ENCODE data around the gene JAZF1. TPM values are rescaled to one million over a fixed set of nuclear protein-coding genes. Genes with fewer than 3 reads are reported as not detected.
"Not testable (repeated sequence)": the region's sequence is repeated elsewhere in the genome, so short reads cannot be mapped to it uniquely, and the experiment has no call there.

JAZF1 gene
- total RNA-seq, 8 experiments from 2014 or later = 6.5 to 68.8 (median 17.6) TPM

DNA sequence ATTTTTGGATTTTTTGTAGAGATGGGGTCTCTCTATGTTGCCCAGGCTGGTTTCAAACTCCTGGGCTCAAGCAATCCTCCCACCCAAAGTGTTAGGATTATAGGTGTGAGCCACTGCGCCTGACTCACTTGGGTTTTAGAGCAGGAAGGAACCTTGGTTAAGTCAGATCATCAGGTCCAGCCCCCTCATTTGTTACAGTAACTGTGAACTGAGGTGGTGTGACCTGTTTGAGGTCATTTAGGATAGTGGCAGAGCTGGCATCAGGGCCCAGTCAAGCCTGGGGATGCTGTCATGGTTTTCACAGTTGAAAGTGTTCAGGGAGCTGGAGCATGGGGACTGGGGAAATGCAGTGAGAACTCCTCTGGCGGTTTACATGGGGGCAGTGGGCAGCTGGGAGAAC, 281.0 kb downstream of the JAZF1 start:
- Histone ChIP-seq H3K27ac (no peak overlapping the region), H3K4me3 (no peak overlapping the region), H3K4me1 (replicated peaks in 1 of 2) (no peaks in the 10 kb centered on the region)
- no peak for ATAC-seq (replicated peaks in 6 of 8)
- 80 to 100% (median 95%) methylated on average over 1 to 2 of the region's 2 CpGs; no CpG with 5 or more reads in 4 of the 10 experiments for WGBS, 10 experiments
- in situ Hi-C loops (cut with MboI; ENCODE audit: low pct_unique_long_range_greater_than_20kb in 2 of 9, low sequenced_read_pairs in 9 of 9, unreplicated experiment in 9 of 9) = no loop called here

GRCh38 chr7:27897441-27897847, 283.2 kb downstream of the JAZF1 start:
- 79 to 100% (median 92%) methylated on average over 1 to 8 of the region's 10 CpGs; no CpG with 5 or more reads in 2 of the 10 experiments for WGBS, 10 experiments
- Histone ChIP-seq H3K4me3 (no peak overlapping the region), H3K4me1 (replicated peaks in 1 of 2) (no peaks in the 10 kb centered on the region), H3K27ac (no peak overlapping the region)
- ATAC-seq (replicated peaks in 6 of 8) = no peak
- in situ Hi-C loops (cut with MboI; ENCODE audit: low pct_unique_long_range_greater_than_20kb in 2 of 9, low sequenced_read_pairs in 9 of 9, unreplicated experiment in 9 of 9) = no loop called here

GRCh38 chr7:27897001-27897400, 283.6 kb downstream of the JAZF1 start:
- Histone ChIP-seq H3K4me1 (replicated peaks in 1 of 2) (no peaks in the 10 kb centered on the region), H3K27ac (no peak overlapping the region), H3K4me3 (no peak overlapping the region)
- in situ Hi-C loops (cut with MboI; ENCODE audit: low pct_unique_long_range_greater_than_20kb in 2 of 9, low sequenced_read_pairs in 9 of 9, unreplicated experiment in 9 of 9) = no loop called here
- no peak for ATAC-seq (replicated peaks in 6 of 8)
- 56 to 100% (median 83%) methylated on average over 1 to 6 of the region's 6 CpGs for WGBS, 10 experiments

GRCh38 chr7:27895551-27895950, 285.0 kb downstream of the JAZF1 start:
- ATAC-seq (replicated peaks in 6 of 8) = no peak
- in situ Hi-C loops (cut with MboI; ENCODE audit: low pct_unique_long_range_greater_than_20kb in 2 of 9, low sequenced_read_pairs in 9 of 9, unreplicated experiment in 9 of 9) = no loop called here
- H3K4me1 ChIP-seq (replicated peaks in 1 of 2) = no peaks in the 10 kb centered on the region
- no peak overlapping the region for H3K4me3 ChIP-seq
- no peak overlapping the region for H3K27ac ChIP-seq

DNA sequence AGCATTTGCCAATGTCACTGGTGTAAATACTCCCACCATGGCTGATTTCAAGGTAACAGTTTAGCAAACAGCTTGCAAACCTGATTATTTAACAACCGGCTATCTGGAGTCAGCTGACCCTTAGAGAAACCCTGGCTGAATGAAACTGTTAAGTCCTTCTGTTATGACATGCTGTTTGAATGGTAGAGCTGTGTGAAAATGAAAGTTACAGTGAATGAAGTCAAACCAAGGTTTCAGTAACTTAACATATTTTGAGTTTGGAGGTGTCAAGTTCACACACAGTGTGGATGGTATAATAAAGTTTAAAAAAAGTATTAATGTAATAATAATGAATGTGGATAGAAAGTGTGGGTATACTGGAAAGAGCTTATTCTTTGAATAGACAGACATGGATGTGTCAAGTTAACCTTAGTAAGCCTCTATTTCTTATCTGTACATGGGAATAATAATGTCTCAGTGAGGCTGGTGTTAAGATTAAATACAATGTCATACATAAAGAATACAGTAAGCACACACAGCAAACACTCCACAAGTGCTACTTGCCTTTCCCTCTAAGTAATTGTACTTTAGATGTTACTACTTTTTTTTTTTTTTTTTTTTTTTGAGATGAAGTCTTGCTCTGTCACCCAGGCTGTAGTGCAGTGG, 290.3 kb downstream of the JAZF1 start:
- 75 to 100% (median 100%) methylated on average over 1 of the region's 1 CpG; no CpG with 5 or more reads in 4 of the 10 experiments for WGBS, 10 experiments
- Histone ChIP-seq H3K4me3 (no peak overlapping the region), H3K27ac (no peak overlapping the region), H3K4me1 (replicated peaks in 1 of 2) (no peaks in the 10 kb centered on the region)
- ATAC-seq (replicated peaks in 6 of 8) = no peak
- in situ Hi-C loops (cut with MboI; ENCODE audit: low pct_unique_long_range_greater_than_20kb in 2 of 9, low sequenced_read_pairs in 9 of 9, unreplicated experiment in 9 of 9) = no loop called here

GRCh38 chr7:27889800-27890199, 290.8 kb downstream of the JAZF1 start:
- Histone ChIP-seq H3K4me1 (replicated peaks in 1 of 2) (no peaks in the 10 kb centered on the region), H3K27ac (no peak overlapping the region), H3K4me3 (no peak overlapping the region)
- WGBS, 10 experiments = 50 to 100% (median 93%) methylated on average over 1 to 3 of the region's 3 CpGs
- ATAC-seq (replicated peaks in 6 of 8) = no peak
- in situ Hi-C loops (cut with MboI; ENCODE audit: low pct_unique_long_range_greater_than_20kb in 2 of 9, low sequenced_read_pairs in 9 of 9, unreplicated experiment in 9 of 9) = no loop called here

GRCh38 chr7:27888736-27889135, 291.9 kb downstream of the JAZF1 start:
- in situ Hi-C loops (cut with MboI; ENCODE audit: low pct_unique_long_range_greater_than_20kb in 2 of 9, low sequenced_read_pairs in 9 of 9, unreplicated experiment in 9 of 9) = no loop called here
- Histone ChIP-seq H3K4me1 (replicated peaks in 1 of 2) (peaks cover 0 to 3% of the 10 kb centered on the region in 2 donors), H3K27ac (no peak overlapping the region), H3K4me3 (no peak overlapping the region)
- 67 to 100% (median 91%) methylated on average over 1 to 5 of the region's 5 CpGs for WGBS, 10 experiments
- ATAC-seq (replicated peaks in 6 of 8) = no peak

- H3K4me1 ChIP-seq (replicated peaks in 1 of 2); H3K4me3 ChIP-seq; H3K27ac ChIP-seq; in situ Hi-C loops (cut with MboI; ENCODE audit: low pct_unique_long_range_greater_than_20kb in 2 of 9, low sequenced_read_pairs in 9 of 9, unreplicated experiment in 9 of 9); ATAC-seq (replicated peaks in 6 of 8): not testable (repeated sequence)
- WGBS, 10 experiments = 17 to 100% (median 80%) methylated on average over 1 to 3 of the region's 3 CpGs
Measured at GRCh38 chr7:27886710-27887109, 293.9 kb downstream of the JAZF1 start.

GRCh38 chr7:27885652-27886051, 294.9 kb downstream of the JAZF1 start:
- no peak for ATAC-seq (replicated peaks in 6 of 8)
- H3K27ac ChIP-seq = no peak overlapping the region
- no peak overlapping the region for H3K4me3 ChIP-seq
- peaks cover 0 to 3% of the 10 kb centered on the region in 2 donors for H3K4me1 ChIP-seq (replicated peaks in 1 of 2)
- 75 to 100% (median 100%) methylated on average over 1 to 2 of the region's 2 CpGs for WGBS, 10 experiments
- in situ Hi-C loops (cut with MboI; ENCODE audit: low pct_unique_long_range_greater_than_20kb in 2 of 9, low sequenced_read_pairs in 9 of 9, unreplicated experiment in 9 of 9) = no loop called here

DNA sequence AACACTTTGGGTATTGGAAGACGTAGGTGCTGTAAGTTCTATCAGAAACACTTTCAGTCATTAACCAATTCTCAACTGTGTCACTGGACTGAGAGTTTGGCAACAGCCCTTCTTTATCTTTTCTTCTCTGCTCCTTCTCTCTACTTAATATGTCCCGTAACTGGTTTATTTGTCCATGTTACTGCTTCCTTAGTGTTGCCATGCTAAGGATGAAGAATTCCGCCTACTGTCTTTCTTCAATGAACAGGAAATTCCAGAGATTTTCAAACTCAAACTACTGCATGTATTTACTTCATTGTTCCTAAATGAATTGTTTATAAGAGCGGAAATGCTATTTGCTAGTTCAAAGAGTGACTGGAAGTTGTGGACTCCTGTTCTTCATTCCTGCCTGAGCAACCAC, 296.9 kb downstream of the JAZF1 start:
- Histone ChIP-seq H3K4me3 (no peak overlapping the region), H3K27ac (no peak overlapping the region), H3K4me1 (replicated peaks in 1 of 2) (peaks cover 0 to 3% of the 10 kb centered on the region in 2 donors)
- WGBS, 10 experiments = 60 to 100% (median 85%) methylated on average over 2 to 4 of the region's 4 CpGs
- in situ Hi-C loops (cut with MboI; ENCODE audit: low pct_unique_long_range_greater_than_20kb in 2 of 9, low sequenced_read_pairs in 9 of 9, unreplicated experiment in 9 of 9) = no loop called here
- ATAC-seq (replicated peaks in 6 of 8) = peak in 3 of 8 experiments; percentile 28 to 91 (median 52)

GRCh38 chr7:27876756-27877155, 303.8 kb downstream of the JAZF1 start:
- no peaks in the 10 kb centered on the region for H3K4me1 ChIP-seq (replicated peaks in 1 of 2)
- H3K4me3 ChIP-seq = no peak overlapping the region
- ATAC-seq (replicated peaks in 6 of 8) = no peak
- in situ Hi-C loops (cut with MboI; ENCODE audit: low pct_unique_long_range_greater_than_20kb in 2 of 9, low sequenced_read_pairs in 9 of 9, unreplicated experiment in 9 of 9) = no loop called here
- no peak overlapping the region for H3K27ac ChIP-seq
- 88 to 100% (median 92%) methylated on average over 1 to 8 of the region's 8 CpGs; no CpG with 5 or more reads in 1 of the 10 experiments for WGBS, 10 experiments

DNA sequence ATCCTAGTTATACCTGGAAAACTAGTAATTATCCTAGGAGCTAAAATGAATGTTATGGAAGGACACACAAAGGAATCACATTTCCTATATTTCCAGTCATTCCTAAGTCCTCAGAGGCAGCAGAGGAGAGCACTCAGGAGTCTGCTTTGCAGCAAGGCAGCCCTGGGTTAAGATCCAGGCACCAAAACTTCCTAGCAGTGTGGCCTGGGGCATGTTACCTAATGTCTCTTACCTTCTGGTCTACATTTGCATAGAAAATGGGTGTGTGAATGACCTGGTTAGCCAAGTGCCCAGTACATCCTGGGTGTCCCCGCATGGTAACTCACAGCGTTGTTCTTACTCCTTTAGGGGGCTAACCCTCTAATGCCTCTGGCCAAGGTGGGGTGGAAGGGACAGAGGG, 304.8 kb downstream of the JAZF1 start:
- ATAC-seq (replicated peaks in 6 of 8) = no peak
- no peak overlapping the region for H3K4me3 ChIP-seq
- WGBS, 10 experiments = 75 to 100% (median 100%) methylated on average over 1 to 2 of the region's 2 CpGs; no CpG with 5 or more reads in 6 of the 10 experiments
- in situ Hi-C loops (cut with MboI; ENCODE audit: low pct_unique_long_range_greater_than_20kb in 2 of 9, low sequenced_read_pairs in 9 of 9, unreplicated experiment in 9 of 9) = no loop called here
- no peaks in the 10 kb centered on the region for H3K4me1 ChIP-seq (replicated peaks in 1 of 2)
- no peak overlapping the region for H3K27ac ChIP-seq

- H3K4me1 ChIP-seq (replicated peaks in 1 of 2) = no peaks in the 10 kb centered on the region
- H3K4me3 ChIP-seq = no peak overlapping the region
- in situ Hi-C loops (cut with MboI; ENCODE audit: low pct_unique_long_range_greater_than_20kb in 2 of 9, low sequenced_read_pairs in 9 of 9, unreplicated experiment in 9 of 9) = no loop called here
- no peak for ATAC-seq (replicated peaks in 6 of 8)
- WGBS, 10 experiments = 40 to 100% (median 83%) methylated on average over 1 to 7 of the region's 9 CpGs; no CpG with 5 or more reads in 2 of the 10 experiments
- no peak overlapping the region for H3K27ac ChIP-seq
Measured at GRCh38 chr7:27875061-27875460, 305.5 kb downstream of the JAZF1 start.
